ENCODE results near the gene FOXI2.

Gene FOXI2

GRCh38 chr10:127736915-127737562 is at the start of gene FOXI2:
TSS of gene FOXI2 (plus strand) at chr10:127737185. CDS start at chr10:127737274, 89 bp downstream.
- no peak for DNase-seq

GRCh38 chr10:127687548-127687947 is 49.4 kb upstream of the FOXI2 start:
- DNase-seq, result no peak

DNA sequence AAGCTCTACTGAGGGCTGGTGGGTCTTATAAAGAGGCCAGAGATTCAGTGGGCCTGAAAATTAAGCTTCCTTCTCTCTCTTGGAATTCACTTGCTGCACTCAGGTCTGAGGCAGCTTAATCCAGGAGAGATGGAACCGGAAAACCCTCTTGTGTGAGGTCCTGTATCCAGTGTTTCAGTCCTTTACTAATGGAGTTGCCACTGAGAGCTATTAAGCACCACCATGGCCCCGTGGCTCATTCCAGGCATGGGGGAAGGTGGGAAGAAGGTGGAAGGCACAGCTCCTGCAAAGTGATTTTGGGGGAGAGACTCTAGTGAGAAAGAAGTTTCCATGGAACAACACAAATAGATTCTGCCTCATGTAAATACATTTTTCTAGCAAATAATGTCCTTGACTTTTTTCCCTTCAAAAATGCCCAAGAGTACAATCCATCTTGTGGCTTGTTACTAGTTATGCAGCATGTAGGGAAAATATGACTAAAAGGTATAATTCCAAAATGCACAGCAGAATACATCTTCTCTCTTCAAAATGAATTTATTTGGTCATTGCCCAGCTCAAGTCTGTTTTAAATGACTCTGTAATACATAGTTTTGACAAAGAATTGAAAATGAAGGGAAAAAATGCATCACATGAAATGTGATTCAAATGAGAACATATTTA is 46.7 kb upstream of the FOXI2 start:
- no peak for DNase-seq

DNA sequence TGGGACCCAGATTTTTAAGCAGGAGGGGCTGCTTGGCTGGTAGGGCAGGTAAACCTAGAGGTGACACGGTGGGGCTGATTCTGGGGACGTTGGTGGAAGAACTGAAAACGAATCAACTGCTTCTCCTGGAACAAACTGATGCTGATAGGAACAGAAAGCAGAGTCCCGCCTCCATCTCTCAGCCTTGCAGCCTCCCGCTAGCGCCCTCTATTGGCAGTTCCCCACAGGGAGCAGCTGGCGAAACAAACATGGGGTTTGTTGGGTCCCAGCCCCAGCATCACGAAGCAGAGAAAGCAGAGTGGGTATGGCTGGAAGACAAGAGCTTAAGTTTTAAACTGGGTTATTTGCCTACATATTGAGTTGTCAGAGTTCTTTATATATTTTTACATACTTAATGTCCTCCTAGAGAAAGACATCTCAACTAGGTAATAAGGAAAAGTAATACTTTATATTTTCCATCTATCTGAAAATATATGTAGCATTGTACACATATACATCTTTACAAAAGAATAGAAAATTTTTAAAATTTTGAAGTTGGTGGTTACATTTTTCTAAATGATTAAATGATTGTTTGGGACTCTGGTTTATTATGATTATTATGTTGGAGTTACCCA is 42.3 kb upstream of the FOXI2 start:
- DNase-seq, result no peak

DNA sequence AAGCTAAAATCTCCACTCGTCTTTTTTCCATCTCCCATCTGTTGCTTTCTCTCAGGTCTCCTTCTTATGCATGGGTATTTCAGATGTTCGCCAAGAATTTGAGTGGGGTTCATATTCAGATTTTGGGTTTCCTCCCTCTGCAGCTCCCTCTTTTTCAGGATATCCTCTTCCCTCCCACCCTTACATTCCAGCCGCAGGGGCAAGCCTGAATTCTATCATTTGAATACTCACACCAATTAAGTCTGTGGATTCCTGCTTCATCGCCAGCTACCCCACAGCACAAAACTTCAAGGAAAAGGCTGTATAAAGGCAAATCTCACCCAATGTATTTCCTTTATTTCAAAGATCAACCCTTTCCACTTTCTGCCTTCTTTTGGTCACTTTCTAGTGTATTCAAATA is 41.6 kb upstream of the FOXI2 start:
- DNase-seq, result no peak

- no peak for DNase-seq
These were observed 38.1 kb upstream of the FOXI2 start for GRCh38 chr10:127698886-127699285.

GRCh38 chr10:127699311-127699710 is 37.7 kb upstream of the FOXI2 start:
- no peak for DNase-seq

DNA sequence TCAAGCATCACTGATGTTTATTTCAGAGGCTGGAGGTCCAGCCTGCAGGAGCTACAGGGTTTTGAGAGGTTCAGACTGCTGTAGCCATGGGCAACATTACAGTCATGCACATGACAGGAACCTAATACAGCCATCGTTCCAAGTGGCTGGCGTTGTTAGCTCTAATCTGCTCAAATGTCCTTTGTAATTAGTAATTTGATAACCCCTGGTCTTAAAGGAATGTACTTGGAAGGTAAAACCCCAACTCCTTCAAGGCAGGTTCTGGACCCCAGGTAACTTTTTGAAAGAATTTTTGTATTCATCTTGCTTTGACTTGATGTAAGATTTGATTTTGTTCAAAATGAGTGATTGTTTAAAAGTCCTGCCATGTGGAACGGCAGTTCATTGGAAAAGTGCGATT is 34.7 kb upstream of the FOXI2 start:
- DNase-seq, result no peak

GRCh38 chr10:127715249-127715648 is 21.7 kb upstream of the FOXI2 start:
- no peak for DNase-seq

DNA sequence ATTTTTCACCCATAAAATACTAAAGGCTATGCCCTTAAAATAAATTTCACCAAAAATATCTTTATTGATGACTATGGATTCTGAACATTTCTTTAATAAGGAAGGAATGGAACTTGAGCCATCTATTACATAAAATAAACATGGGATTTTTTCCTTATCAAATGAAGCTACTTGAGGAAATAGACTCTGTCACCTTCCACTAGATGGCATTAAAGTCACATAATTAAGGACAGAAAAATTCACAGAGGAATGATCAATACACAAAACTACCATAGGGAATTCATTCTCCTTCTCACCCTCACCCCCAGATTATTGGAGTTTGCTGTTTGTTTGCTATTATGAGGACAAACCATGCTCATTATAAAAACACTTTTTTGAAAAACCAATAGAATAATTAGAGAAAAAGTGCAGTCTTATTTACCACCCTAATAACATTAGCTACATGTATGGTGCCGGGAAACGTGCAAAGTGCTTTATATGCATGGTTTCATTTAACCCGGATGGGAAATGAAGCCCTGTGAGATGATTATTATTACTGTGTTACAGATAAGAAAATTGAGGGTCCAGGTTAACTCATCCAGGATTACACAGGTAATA is 21.1 kb upstream of the FOXI2 start:
- DNase-seq, result peak; percentile 4

- no peak for DNase-seq
These were observed 16.8 kb upstream of the FOXI2 start for GRCh38 chr10:127720142-127720541.

DNA sequence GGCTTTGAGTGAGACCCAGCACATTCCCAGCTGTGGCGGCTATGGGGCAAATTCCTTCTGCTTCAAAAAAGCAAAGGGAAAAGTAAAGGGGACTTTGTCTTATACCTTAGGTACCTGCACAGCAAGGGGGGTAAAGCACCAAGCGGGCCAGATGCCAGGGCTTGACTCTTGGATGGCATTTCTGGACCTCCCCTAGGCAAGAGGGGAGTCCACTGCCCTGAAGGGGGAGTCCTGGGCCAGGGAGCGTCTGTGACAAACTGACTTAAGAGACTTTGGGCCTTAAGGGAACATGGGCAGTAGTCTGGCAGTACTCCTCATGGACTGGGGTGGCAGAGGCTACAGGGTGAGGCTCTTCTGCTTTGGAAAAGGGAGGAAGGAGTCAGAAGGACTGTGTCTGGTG is 16.1 kb upstream of the FOXI2 start:
- DNase-seq, result no peak

GRCh38 chr10:127734753-127735152 is 2.2 kb upstream of the FOXI2 start:
- DNase-seq, result no peak

- DNase-seq, result no peak
These were observed 1.8 kb upstream of the FOXI2 start for GRCh38 chr10:127735156-127735555.

DNA sequence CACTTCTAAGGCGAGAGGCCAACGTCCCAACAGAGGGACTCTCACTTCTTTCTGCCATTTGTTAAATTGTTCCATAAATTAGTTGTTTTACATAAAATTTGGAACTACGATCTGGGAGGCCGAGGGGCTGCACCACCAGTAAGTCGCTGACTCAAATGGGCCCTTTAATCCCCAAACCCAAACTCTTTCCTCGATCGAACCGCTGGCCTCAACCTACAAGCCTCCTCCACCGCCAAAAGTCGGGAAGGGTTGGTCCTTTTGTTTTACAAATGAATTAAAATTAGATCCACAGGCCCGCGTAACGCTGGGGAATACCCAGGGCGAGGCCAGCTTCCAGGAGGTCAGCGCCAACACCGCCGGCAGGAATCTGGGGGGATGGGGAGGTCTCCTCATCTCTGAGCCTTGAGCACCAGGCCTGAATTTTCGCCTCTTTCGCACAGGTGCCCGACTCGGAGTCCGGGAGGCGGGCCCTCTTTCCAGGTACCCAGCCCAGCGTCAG is 1.2 kb upstream of the FOXI2 start:
- DNase-seq, result no peak

DNA sequence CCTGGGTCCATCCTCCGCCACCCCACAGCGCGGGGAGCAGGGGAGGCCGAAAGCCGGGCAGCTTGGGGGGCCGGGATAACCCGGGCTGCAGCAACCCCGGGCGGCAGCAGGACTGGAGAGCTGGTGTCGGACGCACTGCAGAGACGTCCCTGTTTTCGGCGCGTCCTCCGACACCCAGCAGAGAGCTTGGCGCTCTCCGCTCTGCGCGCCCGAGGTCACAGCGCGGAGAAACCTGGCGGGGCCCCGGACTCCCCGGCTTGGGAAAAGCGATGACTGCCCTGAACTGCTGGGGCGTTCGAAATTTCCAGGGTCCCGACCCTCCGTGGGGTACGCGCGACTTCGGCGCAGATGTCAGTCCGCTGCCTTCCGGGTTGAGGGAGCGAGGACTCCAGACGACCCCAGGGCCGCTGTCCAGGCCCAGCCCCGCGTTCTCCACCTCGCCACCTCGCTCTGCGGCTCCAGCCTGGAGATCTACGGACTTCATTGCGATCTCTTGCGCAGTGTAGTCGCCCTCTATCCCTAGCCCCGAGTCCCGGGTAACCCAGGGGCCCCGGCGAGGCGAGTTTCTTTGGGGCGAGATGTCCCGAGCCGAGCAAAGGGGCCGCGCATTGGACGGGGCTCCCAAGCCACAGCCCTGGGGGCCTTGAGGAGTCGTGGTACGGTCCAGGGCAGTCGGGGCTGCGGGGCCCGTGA is 617 bp upstream of the FOXI2 start:
- no peak for DNase-seq

- no peak for DNase-seq
These were observed 852 bp downstream of the FOXI2 start for GRCh38 chr10:127737563-127738511.

- no peak for DNase-seq
These were observed 1.8 kb downstream of the FOXI2 start for GRCh38 chr10:127738512-127739424.

DNA sequence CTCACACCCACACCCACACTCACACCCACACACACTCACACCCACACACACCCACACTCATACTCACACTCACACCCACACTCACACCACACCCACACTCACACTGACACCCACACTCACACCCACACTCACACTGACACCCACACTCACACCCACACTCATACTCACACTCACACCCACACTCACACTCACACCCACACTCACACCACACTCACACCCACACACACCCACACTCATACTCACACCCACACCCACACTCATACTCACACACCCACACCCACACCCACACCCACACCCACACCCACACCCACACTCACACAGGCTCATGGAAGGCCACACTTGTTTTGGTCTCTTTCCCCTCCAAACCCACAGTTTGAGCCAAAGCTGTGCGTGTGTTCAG is 2.9 kb downstream of the FOXI2 start:
- no peak for DNase-seq

- DNase-seq, result no peak
These were observed 3.6 kb downstream of the FOXI2 start for GRCh38 chr10:127740596-127740995.

GRCh38 chr10:127743205-127743604 is 6.2 kb downstream of the FOXI2 start:
- no peak for DNase-seq
